ENCODE results near the gene PRRC2A. TPM values are rescaled to one million over a fixed set of nuclear protein-coding genes. Genes with fewer than 3 reads are reported as not detected.
A peak's percentile ranks its signal among the peaks of the same experiment; 100 is the strongest.

The PRRC2A gene
- total RNA-seq: 273 to 290 TPM (median 288 TPM) in 3 replicates

DNA sequence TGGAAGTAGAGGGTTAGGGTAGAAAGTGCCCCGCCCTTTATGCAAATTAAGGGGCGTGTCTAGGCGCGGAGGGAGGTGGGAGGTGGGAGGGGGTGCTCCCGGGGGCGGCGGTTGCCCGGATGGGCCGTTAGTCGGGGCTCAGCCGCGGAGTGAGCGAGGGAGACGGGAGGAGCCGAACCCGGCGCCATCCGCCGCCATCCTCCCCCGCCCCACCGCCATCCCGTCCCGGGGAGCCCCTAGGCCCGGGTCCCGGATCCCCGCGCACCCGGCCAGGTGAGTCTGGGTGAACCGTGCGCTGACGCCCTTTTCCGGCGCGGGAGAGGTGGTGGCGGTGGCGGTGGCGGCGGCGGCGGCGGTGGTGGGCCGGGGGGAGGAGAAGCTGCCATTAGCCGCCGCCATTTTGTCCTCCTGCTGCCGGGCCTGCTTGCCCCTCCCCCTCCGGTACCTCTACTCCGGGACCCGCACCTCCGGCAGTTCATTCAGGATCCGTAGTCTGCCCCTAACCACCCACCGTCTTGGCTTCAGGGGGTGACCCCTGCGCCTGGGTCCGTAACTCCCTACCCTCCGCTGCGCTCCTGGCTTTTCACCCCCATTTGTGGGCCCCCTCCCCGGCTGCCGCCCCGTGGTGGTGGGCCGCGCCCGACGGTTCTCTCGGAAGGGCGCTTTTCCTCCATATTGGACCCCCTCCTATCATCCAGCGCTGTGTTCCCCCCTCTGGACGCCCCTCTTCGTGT lies at the start of gene PRRC2A:
TSS of gene PRRC2A (plus strand) at position 130 of the 734 bp plus-strand sequence. CDS start 2,075 bp downstream, outside the sequence.
- Mint-ChIP-seq H3K27me3 (ENCODE audit: low read depth) (no peaks in the 10 kb centered on the region), H3K36me3 (peaks cover 16% of the 10 kb centered on the region), H3K27ac (peak within 1 kb of the TSS; percentile 99), H3K4me1 (peaks cover 29% of the 10 kb centered on the region), H3K4me3 (peak within 1 kb of the TSS; percentile 81), H3K9me3 (no peaks in the 10 kb centered on the region)
- TF ChIP-seq, protein P1, sequence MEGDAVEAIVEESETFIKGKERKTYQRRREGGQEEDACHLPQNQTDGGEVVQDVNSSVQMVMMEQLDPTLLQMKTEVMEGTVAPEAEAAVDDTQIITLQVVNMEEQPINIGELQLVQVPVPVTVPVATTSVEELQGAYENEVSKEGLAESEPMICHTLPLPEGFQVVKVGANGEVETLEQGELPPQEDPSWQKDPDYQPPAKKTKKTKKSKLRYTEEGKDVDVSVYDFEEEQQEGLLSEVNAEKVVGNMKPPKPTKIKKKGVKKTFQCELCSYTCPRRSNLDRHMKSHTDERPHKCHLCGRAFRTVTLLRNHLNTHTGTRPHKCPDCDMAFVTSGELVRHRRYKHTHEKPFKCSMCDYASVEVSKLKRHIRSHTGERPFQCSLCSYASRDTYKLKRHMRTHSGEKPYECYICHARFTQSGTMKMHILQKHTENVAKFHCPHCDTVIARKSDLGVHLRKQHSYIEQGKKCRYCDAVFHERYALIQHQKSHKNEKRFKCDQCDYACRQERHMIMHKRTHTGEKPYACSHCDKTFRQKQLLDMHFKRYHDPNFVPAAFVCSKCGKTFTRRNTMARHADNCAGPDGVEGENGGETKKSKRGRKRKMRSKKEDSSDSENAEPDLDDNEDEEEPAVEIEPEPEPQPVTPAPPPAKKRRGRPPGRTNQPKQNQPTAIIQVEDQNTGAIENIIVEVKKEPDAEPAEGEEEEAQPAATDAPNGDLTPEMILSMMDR (IDR thresholded peaks at IDR 0.05; ENCODE audit: unreplicated experiment): no peak
- DNase-seq (ENCODE audit: low spot score in 2 of 2, unreplicated experiment in 2 of 2): peak; percentile 92 to 95

DNA sequence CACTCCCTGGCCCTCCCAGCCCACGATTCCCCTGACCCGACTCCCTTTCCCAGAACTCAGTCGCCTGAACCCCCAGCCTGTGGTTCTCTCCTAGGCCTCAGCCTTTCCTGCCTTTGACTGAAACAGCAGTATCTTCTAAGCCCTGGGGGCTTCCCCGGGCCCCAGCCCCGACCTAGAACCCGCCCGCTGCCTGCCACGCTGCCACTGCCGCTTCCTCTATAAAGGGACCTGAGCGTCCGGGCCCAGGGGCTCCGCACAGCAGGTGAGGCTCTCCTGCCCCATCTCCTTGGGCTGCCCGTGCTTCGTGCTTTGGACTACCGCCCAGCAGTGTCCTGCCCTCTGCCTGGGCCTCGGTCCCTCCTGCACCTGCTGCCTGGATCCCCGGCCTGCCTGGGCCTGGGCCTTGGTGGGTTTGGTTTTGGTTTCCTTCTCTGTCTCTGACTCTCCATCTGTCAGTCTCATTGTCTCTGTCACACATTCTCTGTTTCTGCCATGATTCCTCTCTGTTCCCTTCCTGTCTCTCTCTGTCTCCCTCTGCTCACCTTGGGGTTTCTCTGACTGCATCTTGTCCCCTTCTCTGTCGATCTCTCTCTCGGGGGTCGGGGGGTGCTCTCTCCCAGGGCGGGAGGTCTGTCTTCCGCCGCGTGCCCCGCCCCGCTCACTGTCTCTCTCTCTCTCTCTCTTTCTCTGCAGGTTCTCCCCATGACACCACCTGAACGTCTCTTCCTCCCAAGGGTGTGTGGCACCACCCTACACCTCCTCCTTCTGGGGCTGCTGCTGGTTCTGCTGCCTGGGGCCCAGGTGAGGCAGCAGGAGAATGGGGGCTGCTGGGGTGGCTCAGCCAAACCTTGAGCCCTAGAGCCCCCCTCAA lies 48.2 kb upstream of the PRRC2A start, which contains the start of gene LTA:
TSS of gene LTA (plus strand) at position 249 of the 871 bp plus-strand sequence. CDS start at position 703, 454 bp downstream.
- H3K27ac Mint-ChIP-seq: no peak within 1 kb of the TSS
- H3K36me3 Mint-ChIP-seq: no peaks in the 10 kb centered on the region
- H3K4me3 Mint-ChIP-seq: no peak within 1 kb of the TSS
- H3K9me3 Mint-ChIP-seq: no peaks in the 10 kb centered on the region
- peaks cover 5% of the 10 kb centered on the region for H3K4me1 Mint-ChIP-seq
- TF ChIP-seq, protein P1 (IDR thresholded peaks at IDR 0.05; ENCODE audit: unreplicated experiment): no peak
- H3K27me3 Mint-ChIP-seq (ENCODE audit: low read depth): peaks cover 7% of the 10 kb centered on the region
- no peak for DNase-seq (ENCODE audit: low spot score in 2 of 2, unreplicated experiment in 2 of 2)

DNA sequence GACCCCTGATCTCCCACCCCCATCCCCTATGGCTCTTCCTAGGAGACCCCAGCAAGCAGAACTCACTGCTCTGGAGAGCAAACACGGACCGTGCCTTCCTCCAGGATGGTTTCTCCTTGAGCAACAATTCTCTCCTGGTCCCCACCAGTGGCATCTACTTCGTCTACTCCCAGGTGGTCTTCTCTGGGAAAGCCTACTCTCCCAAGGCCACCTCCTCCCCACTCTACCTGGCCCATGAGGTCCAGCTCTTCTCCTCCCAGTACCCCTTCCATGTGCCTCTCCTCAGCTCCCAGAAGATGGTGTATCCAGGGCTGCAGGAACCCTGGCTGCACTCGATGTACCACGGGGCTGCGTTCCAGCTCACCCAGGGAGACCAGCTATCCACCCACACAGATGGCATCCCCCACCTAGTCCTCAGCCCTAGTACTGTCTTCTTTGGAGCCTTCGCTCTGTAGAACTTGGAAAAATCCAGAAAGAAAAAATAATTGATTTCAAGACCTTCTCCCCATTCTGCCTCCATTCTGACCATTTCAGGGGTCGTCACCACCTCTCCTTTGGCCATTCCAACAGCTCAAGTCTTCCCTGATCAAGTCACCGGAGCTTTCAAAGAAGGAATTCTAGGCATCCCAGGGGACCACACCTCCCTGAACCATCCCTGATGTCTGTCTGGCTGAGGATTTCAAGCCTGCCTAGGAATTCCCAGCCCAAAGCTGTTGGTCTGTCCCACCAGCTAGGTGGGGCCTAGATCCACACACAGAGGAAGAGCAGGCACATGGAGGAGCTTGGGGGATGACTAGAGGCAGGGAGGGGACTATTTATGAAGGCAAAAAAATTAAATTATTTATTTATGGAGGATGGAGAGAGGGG lies 47.0 kb upstream of the PRRC2A start:
- TF ChIP-seq, protein P1 (IDR thresholded peaks at IDR 0.05; ENCODE audit: unreplicated experiment): no peak
- H3K4me1 Mint-ChIP-seq: peaks cover 5% of the 10 kb centered on the region

DNA sequence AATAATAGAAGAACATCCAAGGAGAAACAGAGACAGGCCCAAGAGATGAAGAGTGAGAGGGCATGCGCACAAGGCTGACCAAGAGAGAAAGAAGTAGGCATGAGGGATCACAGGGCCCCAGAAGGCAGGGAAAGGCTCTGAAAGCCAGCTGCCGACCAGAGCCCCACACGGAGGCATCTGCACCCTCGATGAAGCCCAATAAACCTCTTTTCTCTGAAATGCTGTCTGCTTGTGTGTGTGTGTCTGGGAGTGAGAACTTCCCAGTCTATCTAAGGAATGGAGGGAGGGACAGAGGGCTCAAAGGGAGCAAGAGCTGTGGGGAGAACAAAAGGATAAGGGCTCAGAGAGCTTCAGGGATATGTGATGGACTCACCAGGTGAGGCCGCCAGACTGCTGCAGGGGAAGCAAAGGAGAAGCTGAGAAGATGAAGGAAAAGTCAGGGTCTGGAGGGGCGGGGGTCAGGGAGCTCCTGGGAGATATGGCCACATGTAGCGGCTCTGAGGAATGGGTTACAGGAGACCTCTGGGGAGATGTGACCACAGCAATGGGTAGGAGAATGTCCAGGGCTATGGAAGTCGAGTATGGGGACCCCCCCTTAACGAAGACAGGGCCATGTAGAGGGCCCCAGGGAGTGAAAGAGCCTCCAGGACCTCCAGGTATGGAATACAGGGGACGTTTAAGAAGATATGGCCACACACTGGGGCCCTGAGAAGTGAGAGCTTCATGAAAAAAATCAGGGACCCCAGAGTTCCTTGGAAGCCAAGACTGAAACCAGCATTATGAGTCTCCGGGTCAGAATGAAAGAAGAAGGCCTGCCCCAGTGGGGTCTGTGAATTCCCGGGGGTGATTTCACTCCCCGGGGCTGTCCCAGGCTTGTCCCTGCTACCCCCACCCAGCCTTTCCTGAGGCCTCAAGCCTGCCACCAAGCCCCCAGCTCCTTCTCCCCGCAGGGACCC lies 46.1 kb upstream of the PRRC2A start:
- H3K9me3 Mint-ChIP-seq: no peaks in the 10 kb centered on the region
- H3K36me3 Mint-ChIP-seq: no peaks in the 10 kb centered on the region
- no peak overlapping the region for H3K4me3 Mint-ChIP-seq
- H3K4me1 Mint-ChIP-seq: peaks cover 5% of the 10 kb centered on the region
- no peak overlapping the region for H3K27ac Mint-ChIP-seq
- TF ChIP-seq, protein P1 (IDR thresholded peaks at IDR 0.05; ENCODE audit: unreplicated experiment): no peak
- H3K27me3 Mint-ChIP-seq (ENCODE audit: low read depth): no peaks in the 10 kb centered on the region
- no peak for DNase-seq (ENCODE audit: low spot score in 2 of 2, unreplicated experiment in 2 of 2)

More for the DNA sequence above, 47.0 kb upstream of the PRRC2A start:
- DNase-seq (ENCODE audit: low spot score in 2 of 2, unreplicated experiment in 2 of 2): no peak
- H3K27me3 Mint-ChIP-seq (ENCODE audit: low read depth): peaks cover 4% of the 10 kb centered on the region
- H3K36me3 Mint-ChIP-seq: no peaks in the 10 kb centered on the region
- no peak overlapping the region for H3K27ac Mint-ChIP-seq
- no peak overlapping the region for H3K4me3 Mint-ChIP-seq
- no peaks in the 10 kb centered on the region for H3K9me3 Mint-ChIP-seq
